GM23338 (cell line): ENCODE measurements around the gene ADGRG4. TPM values are rescaled to one million over a fixed set of nuclear protein-coding genes. Genes with fewer than 3 reads are reported as not detected.

Source experiments
- ATAC-seq: fragments of 200-7000 bp; cut with Tn5 transposase; 3 replicates; pipeline ENCODE4 v1.9.1; 2020
- DNase-seq: peaks from one replicate; pipeline ENCODE4 v3.0.0-alpha.2; 2015; ENCODE audit warnings: low spot score
- H2AFZ ChIP-seq: fragments of 200-600 bp; sonication (generic); 2 replicates; pipeline ENCODE4 v1.8.0; 2016; ENCODE audit warnings: antibody characterized with exemption, mild to moderate bottlenecking, moderate library complexity
- H3F3A ChIP-seq: fragments of 200-600 bp; sonication (generic); replicated peaks from 2 replicates; pipeline ENCODE4 v1.8.0; 2017; ENCODE audit warnings: antibody characterized with exemption, mixed run types, low read depth
- H3K27ac ChIP-seq: fragments of 200-600 bp; sonication (generic); 2 replicates; pipeline ENCODE4 v1.6.1; 2016; ENCODE audit warnings: low read depth
- H3K27me3 ChIP-seq: fragments of 200-600 bp; sonication (generic); 2 replicates; pipeline ENCODE4 v1.8.0; 2016; ENCODE audit warnings: mild to moderate bottlenecking, mixed run types, moderate library complexity; ENCODE audit not compliant: insufficient read depth
- H3K36me3 ChIP-seq: fragments of 200-600 bp; sonication (generic); 2 replicates; pipeline ENCODE4 v1.8.0; 2016; ENCODE audit warnings: mild to moderate bottlenecking; ENCODE audit not compliant: insufficient read depth
- H3K4me1 ChIP-seq: fragments of 200-600 bp; sonication (generic); 2 replicates; pipeline ENCODE4 v1.8.0; 2016; ENCODE audit warnings: mild to moderate bottlenecking, moderate library complexity; ENCODE audit not compliant: insufficient read depth
- H3K4me2 ChIP-seq: fragments of 200-600 bp; sonication (generic); 2 replicates; pipeline ENCODE4 v1.7.1; 2017; ENCODE audit warnings: mixed run types
- H3K4me3 ChIP-seq: fragments of 200-600 bp; sonication (generic); 2 replicates; pipeline ENCODE4 v1.6.1; 2016; ENCODE audit warnings: mixed run types
- H3K79me2 ChIP-seq: fragments of 200-600 bp; sonication (generic); replicated peaks from 2 replicates; pipeline ENCODE4 v1.8.0; 2017; ENCODE audit warnings: mild to moderate bottlenecking; ENCODE audit not compliant: insufficient read depth
- H3K9me2 ChIP-seq: fragments of 200-600 bp; sonication (generic); 2 replicates; pipeline ENCODE4 v1.8.0; 2017; ENCODE audit not compliant: insufficient read depth
- H4K20me1 ChIP-seq: fragments of 200-600 bp; sonication (generic); replicated peaks from 2 replicates; pipeline ENCODE4 v1.8.0; 2017; ENCODE audit warnings: mild to moderate bottlenecking; ENCODE audit not compliant: insufficient read depth
- H3K27ac Mint-ChIP-seq: 2 replicates; pipeline ENCODE4 v1.8.0; 2020; ENCODE audit warnings: inconsistent platforms, mild to moderate bottlenecking, moderate library complexity, mixed read lengths
- H3K27me3 Mint-ChIP-seq: 3 replicates; pipeline ENCODE4 v1.8.0; 2022; ENCODE audit warnings: low read depth, mild to moderate bottlenecking, moderate library complexity, mixed read lengths, inconsistent platforms; ENCODE audit not compliant: insufficient read depth, poor library complexity
- H3K36me3 Mint-ChIP-seq: 3 replicates; pipeline ENCODE4 v1.8.0; 2021; ENCODE audit warnings: low read depth, mild to moderate bottlenecking, inconsistent platforms, moderate library complexity, mixed read lengths
- H3K4me1 Mint-ChIP-seq: 3 replicates; pipeline ENCODE4 v1.8.0; 2020; ENCODE audit warnings: mild to moderate bottlenecking, inconsistent platforms, mixed read lengths
- H3K4me3 Mint-ChIP-seq: 3 replicates; pipeline ENCODE4 v1.8.0; 2021; ENCODE audit warnings: moderate library complexity, mild to moderate bottlenecking, inconsistent platforms, mixed read lengths
- H3K9me3 Mint-ChIP-seq: 3 replicates; pipeline ENCODE4 v1.8.0; 2020; ENCODE audit warnings: moderate library complexity, mild to moderate bottlenecking, inconsistent platforms, mixed read lengths
- CREB1 ChIP-seq: fragments of 250-450 bp; sonication (Bioruptor Pico); IDR thresholded peaks from 2 replicates; pipeline ENCODE4 v1.5.0; 2020; ENCODE audit warnings: low read depth, mild to moderate bottlenecking, moderate library complexity
- EZH2 ChIP-seq: fragments of 200-600 bp; sonication (generic); IDR thresholded peaks from one replicate; pipeline ENCODE4 v1.8.0; 2017; ENCODE audit warnings: antibody characterized with exemption, mild to moderate bottlenecking, low read depth; ENCODE audit not compliant: unreplicated experiment
- EZH2phosphoT487 ChIP-seq: fragments of 200-600 bp; sonication (generic); IDR thresholded peaks from one replicate; pipeline ENCODE4 v1.8.1; 2018; ENCODE audit warnings: antibody characterized with exemption; ENCODE audit not compliant: unreplicated experiment
- JUNB ChIP-seq: IDR thresholded peaks from one replicate; pipeline ENCODE4 v1.6.1; 2016; ENCODE audit warnings: antibody characterized with exemption; ENCODE audit not compliant: unreplicated experiment
- NANOG ChIP-seq: IDR thresholded peaks from 2 replicates; pipeline ENCODE4 v1.6.1; 2016; ENCODE audit warnings: antibody characterized with exemption, borderline replicate concordance
- POLR2AphosphoS5 ChIP-seq: IDR thresholded peaks from 2 replicates; pipeline ENCODE4 v1.6.1; 2016; ENCODE audit warnings: antibody characterized with exemption, low read depth
- STAT1 ChIP-seq: IDR thresholded peaks from one replicate; pipeline ENCODE4 v1.6.1; 2016; ENCODE audit warnings: antibody characterized with exemption; ENCODE audit not compliant: unreplicated experiment
- ZNF114 ChIP-seq: fragments of 250-450 bp; sonication (Bioruptor Pico); IDR thresholded peaks from 2 replicates; pipeline ENCODE4 v1.5.0; 2020; ENCODE audit warnings: mild to moderate bottlenecking, moderate library complexity
- ZNF331 ChIP-seq: fragments of 250-450 bp; sonication (Bioruptor Pico); IDR thresholded peaks from 2 replicates; pipeline ENCODE4 v1.5.0; 2020; ENCODE audit warnings: low read depth, mild to moderate bottlenecking, moderate library complexity
- polyA plus RNA-seq: library from polyadenylated mRNA; unstranded; fragments of >200 nt; fragmentation: Nextera tagmentation; extraction: Ambion mirVana; gene quantifications from 2 replicates; pipeline ENCODE4 v1.2.1, GENCODE V29; 2016
- total RNA-seq: library from RNA; depleted of rRNA; stranded (reverse); fragments of >200 nt; shearing (Covaris generic); gene quantifications from 2 replicates; pipeline ENCODE4 v1.2.3, GENCODE V29; 2014
- TF ChIP-seq, protein P1 (sequence below): IDR thresholded peaks from one replicate; pipeline ENCODE4 v1.6.1; 2018; ENCODE audit warnings: antibody characterized with exemption; ENCODE audit not compliant: unreplicated experiment
- TF ChIP-seq, protein P2 (sequence below): IDR thresholded peaks from 2 replicates; pipeline ENCODE4 v1.6.1; 2016; ENCODE audit warnings: antibody characterized with exemption
- TF ChIP-seq, protein P3 (sequence below): fragments of 250-450 bp; sonication (Bioruptor Pico); IDR thresholded peaks from 2 replicates; pipeline ENCODE4 v1.5.0; 2020; ENCODE audit warnings: mild to moderate bottlenecking, moderate library complexity
- TF ChIP-seq, protein P4 (sequence below), 2 experiments: fragments of 200-600 bp in 1 of 2; sonication (generic) in 1 of 2; conservative IDR thresholded peaks; 2 replicates each; pipeline versions ENCODE4 v1.5.1 to v1.6.1; 2016 to 2017; ENCODE audit warnings: antibody characterized with exemption in 2 of 2, low read depth in 2 of 2, mild to moderate bottlenecking in 2 of 2, moderate library complexity in 1 of 2

The ADGRG4 gene
- total and polyA plus RNA-seq, 2 experiments from 2014 or later = not detected

DNA sequence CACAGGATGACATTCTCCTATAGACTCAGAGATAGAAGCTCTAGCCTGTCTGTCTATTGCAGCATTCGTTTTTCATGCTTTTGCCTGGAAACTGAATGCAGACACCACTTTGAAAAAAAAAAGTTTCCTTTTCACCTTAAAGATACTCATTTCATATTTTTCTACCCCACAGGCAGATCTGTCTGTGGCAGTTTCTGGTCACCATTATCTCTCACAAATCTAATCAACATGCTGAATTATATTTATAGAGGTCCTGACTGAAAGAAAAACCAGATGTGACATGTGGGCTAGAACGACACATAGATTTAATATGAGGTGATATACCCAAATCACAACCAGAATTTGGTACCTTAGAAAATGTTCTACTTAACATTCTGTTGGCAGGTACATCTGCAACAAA is 28.2 kb downstream of the ADGRG4 start:
- no peak overlapping the region for H3K27ac ChIP-seq
- H3K27me3 ChIP-seq = no peaks in the 10 kb centered on the region
- ATAC-seq = no peak
- no peaks in the 10 kb centered on the region for H4K20me1 ChIP-seq
- H3K4me3 Mint-ChIP-seq = no peak overlapping the region
- no peaks in the 10 kb centered on the region for H3F3A ChIP-seq
- H3K27ac Mint-ChIP-seq = no peak overlapping the region
- H3K27me3 Mint-ChIP-seq = no peaks in the 10 kb centered on the region
- no peaks in the 10 kb centered on the region for H3K4me1 ChIP-seq
- no peaks in the 10 kb centered on the region for H3K36me3 Mint-ChIP-seq
- no peaks in the 10 kb centered on the region for H3K9me3 Mint-ChIP-seq
- DNase-seq = no peak
- H3K4me3 ChIP-seq = no peak overlapping the region
- H3K79me2 ChIP-seq = no peaks in the 10 kb centered on the region
- H3K4me2 ChIP-seq = no peak overlapping the region
- TF ChIP-seq, protein P1, sequence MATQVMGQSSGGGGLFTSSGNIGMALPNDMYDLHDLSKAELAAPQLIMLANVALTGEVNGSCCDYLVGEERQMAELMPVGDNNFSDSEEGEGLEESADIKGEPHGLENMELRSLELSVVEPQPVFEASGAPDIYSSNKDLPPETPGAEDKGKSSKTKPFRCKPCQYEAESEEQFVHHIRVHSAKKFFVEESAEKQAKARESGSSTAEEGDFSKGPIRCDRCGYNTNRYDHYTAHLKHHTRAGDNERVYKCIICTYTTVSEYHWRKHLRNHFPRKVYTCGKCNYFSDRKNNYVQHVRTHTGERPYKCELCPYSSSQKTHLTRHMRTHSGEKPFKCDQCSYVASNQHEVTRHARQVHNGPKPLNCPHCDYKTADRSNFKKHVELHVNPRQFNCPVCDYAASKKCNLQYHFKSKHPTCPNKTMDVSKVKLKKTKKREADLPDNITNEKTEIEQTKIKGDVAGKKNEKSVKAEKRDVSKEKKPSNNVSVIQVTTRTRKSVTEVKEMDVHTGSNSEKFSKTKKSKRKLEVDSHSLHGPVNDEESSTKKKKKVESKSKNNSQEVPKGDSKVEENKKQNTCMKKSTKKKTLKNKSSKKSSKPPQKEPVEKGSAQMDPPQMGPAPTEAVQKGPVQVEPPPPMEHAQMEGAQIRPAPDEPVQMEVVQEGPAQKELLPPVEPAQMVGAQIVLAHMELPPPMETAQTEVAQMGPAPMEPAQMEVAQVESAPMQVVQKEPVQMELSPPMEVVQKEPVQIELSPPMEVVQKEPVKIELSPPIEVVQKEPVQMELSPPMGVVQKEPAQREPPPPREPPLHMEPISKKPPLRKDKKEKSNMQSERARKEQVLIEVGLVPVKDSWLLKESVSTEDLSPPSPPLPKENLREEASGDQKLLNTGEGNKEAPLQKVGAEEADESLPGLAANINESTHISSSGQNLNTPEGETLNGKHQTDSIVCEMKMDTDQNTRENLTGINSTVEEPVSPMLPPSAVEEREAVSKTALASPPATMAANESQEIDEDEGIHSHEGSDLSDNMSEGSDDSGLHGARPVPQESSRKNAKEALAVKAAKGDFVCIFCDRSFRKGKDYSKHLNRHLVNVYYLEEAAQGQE = no peak
- TF ChIP-seq, protein P2, sequence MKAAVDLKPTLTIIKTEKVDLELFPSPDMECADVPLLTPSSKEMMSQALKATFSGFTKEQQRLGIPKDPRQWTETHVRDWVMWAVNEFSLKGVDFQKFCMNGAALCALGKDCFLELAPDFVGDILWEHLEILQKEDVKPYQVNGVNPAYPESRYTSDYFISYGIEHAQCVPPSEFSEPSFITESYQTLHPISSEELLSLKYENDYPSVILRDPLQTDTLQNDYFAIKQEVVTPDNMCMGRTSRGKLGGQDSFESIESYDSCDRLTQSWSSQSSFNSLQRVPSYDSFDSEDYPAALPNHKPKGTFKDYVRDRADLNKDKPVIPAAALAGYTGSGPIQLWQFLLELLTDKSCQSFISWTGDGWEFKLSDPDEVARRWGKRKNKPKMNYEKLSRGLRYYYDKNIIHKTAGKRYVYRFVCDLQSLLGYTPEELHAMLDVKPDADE = no peak
- TF ChIP-seq, protein P3, sequence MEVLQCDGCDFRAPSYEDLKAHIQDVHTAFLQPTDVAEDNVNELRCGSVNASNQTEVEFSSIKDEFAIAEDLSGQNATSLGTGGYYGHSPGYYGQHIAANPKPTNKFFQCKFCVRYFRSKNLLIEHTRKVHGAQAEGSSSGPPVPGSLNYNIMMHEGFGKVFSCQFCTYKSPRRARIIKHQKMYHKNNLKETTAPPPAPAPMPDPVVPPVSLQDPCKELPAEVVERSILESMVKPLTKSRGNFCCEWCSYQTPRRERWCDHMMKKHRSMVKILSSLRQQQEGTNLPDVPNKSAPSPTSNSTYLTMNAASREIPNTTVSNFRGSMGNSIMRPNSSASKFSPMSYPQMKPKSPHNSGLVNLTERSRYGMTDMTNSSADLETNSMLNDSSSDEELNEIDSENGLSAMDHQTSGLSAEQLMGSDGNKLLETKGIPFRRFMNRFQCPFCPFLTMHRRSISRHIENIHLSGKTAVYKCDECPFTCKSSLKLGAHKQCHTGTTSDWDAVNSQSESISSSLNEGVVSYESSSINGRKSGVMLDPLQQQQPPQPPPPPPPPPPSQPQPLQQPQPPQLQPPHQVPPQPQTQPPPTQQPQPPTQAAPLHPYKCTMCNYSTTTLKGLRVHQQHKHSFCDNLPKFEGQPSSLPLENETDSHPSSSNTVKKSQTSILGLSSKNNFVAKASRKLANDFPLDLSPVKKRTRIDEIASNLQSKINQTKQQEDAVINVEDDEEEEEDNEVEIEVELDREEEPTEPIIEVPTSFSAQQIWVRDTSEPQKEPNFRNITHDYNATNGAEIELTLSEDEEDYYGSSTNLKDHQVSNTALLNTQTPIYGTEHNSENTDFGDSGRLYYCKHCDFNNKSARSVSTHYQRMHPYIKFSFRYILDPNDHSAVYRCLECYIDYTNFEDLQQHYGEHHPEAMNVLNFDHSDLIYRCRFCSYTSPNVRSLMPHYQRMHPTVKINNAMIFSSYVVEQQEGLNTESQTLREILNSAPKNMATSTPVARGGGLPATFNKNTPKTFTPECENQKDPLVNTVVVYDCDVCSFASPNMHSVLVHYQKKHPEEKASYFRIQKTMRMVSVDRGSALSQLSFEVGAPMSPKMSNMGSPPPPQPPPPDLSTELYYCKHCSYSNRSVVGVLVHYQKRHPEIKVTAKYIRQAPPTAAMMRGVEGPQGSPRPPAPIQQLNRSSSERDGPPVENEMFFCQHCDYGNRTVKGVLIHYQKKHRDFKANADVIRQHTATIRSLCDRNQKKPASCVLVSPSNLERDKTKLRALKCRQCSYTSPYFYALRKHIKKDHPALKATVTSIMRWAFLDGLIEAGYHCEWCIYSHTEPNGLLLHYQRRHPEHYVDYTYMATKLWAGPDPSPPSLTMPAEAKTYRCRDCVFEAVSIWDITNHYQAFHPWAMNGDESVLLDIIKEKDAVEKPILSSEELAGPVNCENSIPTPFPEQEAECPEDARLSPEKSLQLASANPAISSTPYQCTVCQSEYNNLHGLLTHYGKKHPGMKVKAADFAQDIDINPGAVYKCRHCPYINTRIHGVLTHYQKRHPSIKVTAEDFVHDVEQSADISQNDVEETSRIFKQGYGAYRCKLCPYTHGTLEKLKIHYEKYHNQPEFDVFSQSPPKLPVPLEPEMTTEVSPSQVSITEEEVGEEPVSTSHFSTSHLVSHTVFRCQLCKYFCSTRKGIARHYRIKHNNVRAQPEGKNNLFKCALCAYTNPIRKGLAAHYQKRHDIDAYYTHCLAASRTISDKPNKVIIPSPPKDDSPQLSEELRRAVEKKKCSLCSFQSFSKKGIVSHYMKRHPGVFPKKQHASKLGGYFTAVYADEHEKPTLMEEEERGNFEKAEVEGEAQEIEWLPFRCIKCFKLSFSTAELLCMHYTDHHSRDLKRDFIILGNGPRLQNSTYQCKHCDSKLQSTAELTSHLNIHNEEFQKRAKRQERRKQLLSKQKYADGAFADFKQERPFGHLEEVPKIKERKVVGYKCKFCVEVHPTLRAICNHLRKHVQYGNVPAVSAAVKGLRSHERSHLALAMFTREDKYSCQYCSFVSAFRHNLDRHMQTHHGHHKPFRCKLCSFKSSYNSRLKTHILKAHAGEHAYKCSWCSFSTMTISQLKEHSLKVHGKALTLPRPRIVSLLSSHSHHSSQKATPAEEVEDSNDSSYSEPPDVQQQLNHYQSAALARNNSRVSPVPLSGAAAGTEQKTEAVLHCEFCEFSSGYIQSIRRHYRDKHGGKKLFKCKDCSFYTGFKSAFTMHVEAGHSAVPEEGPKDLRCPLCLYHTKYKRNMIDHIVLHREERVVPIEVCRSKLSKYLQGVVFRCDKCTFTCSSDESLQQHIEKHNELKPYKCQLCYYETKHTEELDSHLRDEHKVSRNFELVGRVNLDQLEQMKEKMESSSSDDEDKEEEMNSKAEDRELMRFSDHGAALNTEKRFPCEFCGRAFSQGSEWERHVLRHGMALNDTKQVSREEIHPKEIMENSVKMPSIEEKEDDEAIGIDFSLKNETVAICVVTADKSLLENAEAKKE (CRISPR knock-in tag) = no peak
- no peak for TF ChIP-seq STAT1
- TF ChIP-seq NANOG = no peak
- no peak for TF ChIP-seq EZH2phosphoT487
- no peak for TF ChIP-seq JUNB
- TF ChIP-seq, protein P4, sequence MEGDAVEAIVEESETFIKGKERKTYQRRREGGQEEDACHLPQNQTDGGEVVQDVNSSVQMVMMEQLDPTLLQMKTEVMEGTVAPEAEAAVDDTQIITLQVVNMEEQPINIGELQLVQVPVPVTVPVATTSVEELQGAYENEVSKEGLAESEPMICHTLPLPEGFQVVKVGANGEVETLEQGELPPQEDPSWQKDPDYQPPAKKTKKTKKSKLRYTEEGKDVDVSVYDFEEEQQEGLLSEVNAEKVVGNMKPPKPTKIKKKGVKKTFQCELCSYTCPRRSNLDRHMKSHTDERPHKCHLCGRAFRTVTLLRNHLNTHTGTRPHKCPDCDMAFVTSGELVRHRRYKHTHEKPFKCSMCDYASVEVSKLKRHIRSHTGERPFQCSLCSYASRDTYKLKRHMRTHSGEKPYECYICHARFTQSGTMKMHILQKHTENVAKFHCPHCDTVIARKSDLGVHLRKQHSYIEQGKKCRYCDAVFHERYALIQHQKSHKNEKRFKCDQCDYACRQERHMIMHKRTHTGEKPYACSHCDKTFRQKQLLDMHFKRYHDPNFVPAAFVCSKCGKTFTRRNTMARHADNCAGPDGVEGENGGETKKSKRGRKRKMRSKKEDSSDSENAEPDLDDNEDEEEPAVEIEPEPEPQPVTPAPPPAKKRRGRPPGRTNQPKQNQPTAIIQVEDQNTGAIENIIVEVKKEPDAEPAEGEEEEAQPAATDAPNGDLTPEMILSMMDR (conservative IDR thresholded peaks at IDR 0.05; ENCODE audit: low read depth in 2 of 2) = no peak
- TF ChIP-seq ZNF331 (CRISPR knock-in tag) = no peak
- TF ChIP-seq CREB1 (CRISPR knock-in tag) = no peak
- TF ChIP-seq POLR2AphosphoS5 = no peak
- no peak for TF ChIP-seq EZH2
- TF ChIP-seq ZNF114 (CRISPR knock-in tag) = no peak
- no peaks in the 10 kb centered on the region for H3K9me2 ChIP-seq
- H3K36me3 ChIP-seq = no peaks in the 10 kb centered on the region
- no peak overlapping the region for H2AFZ ChIP-seq
- no peaks in the 10 kb centered on the region for H3K4me1 Mint-ChIP-seq
